Effector memory CD8-positive, alpha-beta T cell (primary cell): ENCODE data around the gene ARHGAP15.

ENCODE experiments used
- ATAC-seq: fragments of 150-1000 bp; cut with Tn5 transposase; replicated peaks from 2 replicates; pipeline ENCODE4 v1.10.0; 2021; ENCODE audit warnings: mild to moderate bottlenecking, moderate library complexity
- DNase-seq, 3 experiments: peaks; one replicate each; pipeline ENCODE4 v3.0.0; 2021
- H3K27ac Mint-ChIP-seq, 2 donors: one replicate each; pipeline ENCODE4 v1.8.0; 2022; ENCODE audit warnings: mild to moderate bottlenecking in 2 of 2, mixed read lengths in 2 of 2, moderate library complexity in 2 of 2
- H3K27me3 Mint-ChIP-seq, 2 donors: one replicate each; pipeline ENCODE4 v1.8.0; 2022; ENCODE audit warnings: mixed read lengths in 2 of 2
- H3K36me3 Mint-ChIP-seq: one replicate; pipeline ENCODE4 v1.8.0; 2022; ENCODE audit warnings: mild to moderate bottlenecking, moderate library complexity, mixed read lengths; ENCODE audit not compliant: insufficient read depth
- H3K4me1 Mint-ChIP-seq, 2 donors: one replicate each; pipeline ENCODE4 v1.8.0; 2022; ENCODE audit warnings: low read depth in 2 of 2, mixed read lengths in 2 of 2
- H3K4me3 Mint-ChIP-seq, 2 donors: one replicate each; pipeline ENCODE4 v1.8.0; 2022; ENCODE audit warnings: mild to moderate bottlenecking in 2 of 2, mixed read lengths in 2 of 2, moderate library complexity in 2 of 2
- H3K9me3 Mint-ChIP-seq, 2 donors: one replicate each; pipeline ENCODE4 v1.8.0; 2022; ENCODE audit warnings: mixed read lengths in 2 of 2

Gene ARHGAP15

DNA sequence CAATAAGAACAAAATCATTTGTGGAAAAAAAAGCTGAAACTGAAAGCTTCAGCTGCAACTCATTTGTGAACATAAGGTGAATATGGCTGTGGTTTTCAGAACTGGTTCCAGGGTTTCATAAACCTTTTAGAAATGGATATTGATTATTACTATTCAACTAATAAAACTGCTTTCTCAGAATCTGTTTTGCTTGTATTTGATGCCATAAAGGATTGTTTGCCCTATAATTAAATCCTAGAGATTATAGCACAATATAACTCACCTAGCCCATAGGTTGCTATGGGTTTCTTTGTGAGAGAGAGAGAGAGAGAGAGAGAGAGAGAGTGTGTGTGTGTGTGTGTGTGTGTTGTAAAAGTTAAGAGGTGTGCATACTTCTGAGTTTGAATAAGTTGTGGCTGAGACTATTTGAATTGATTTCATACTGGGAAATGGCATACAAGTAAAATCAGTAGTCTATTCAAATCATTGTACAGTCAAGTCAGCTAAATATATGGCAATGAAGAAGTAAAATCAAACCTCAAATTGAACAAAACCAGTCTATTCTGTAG lies 339.2 kb downstream of the ARHGAP15 start:
- no peaks in the 10 kb centered on the region for H3K9me3 Mint-ChIP-seq
- DNase-seq (no peak), ATAC-seq (no peak)
- peaks cover 13% of the 10 kb centered on the region for H3K36me3 Mint-ChIP-seq
- peaks cover 8 to 48% of the 10 kb centered on the region in 2 donors for H3K4me1 Mint-ChIP-seq
- H3K4me3 Mint-ChIP-seq, result no peak overlapping the region
- no peaks in the 10 kb centered on the region for H3K27me3 Mint-ChIP-seq
- H3K27ac Mint-ChIP-seq, result peak overlapping the region in 1 of 2 donors; percentile 38

GRCh38 chr2:143469323-143469722 lies 340.1 kb downstream of the ARHGAP15 start:
- H3K4me3 Mint-ChIP-seq, result no peak overlapping the region
- no peak for ATAC-seq
- peaks cover 13% of the 10 kb centered on the region for H3K36me3 Mint-ChIP-seq
- no peak overlapping the region for H3K27ac Mint-ChIP-seq
- H3K9me3 Mint-ChIP-seq, result no peaks in the 10 kb centered on the region
- DNase-seq, result no peak
- H3K4me1 Mint-ChIP-seq, result peaks cover 8 to 42% of the 10 kb centered on the region in 2 donors
- no peaks in the 10 kb centered on the region for H3K27me3 Mint-ChIP-seq

GRCh38 chr2:143471550-143471949 lies 342.3 kb downstream of the ARHGAP15 start:
- H3K4me3 Mint-ChIP-seq, result no peak overlapping the region
- H3K4me1 Mint-ChIP-seq, result peaks cover 12 to 54% of the 10 kb centered on the region in 2 donors
- H3K9me3 Mint-ChIP-seq, result no peaks in the 10 kb centered on the region
- H3K27ac Mint-ChIP-seq, result no peak overlapping the region
- H3K36me3 Mint-ChIP-seq, result peaks cover 17% of the 10 kb centered on the region
- ATAC-seq (no peak), DNase-seq (no peak)
- H3K27me3 Mint-ChIP-seq, result no peaks in the 10 kb centered on the region

- Mint-ChIP-seq H3K36me3 (peaks cover 17% of the 10 kb centered on the region), H3K4me1 (peaks cover 16 to 62% of the 10 kb centered on the region in 2 donors), H3K4me3 (no peak overlapping the region), H3K27me3 (no peaks in the 10 kb centered on the region), H3K9me3 (no peaks in the 10 kb centered on the region), H3K27ac (no peak overlapping the region)
- ATAC-seq (no peak), DNase-seq (no peak)
Measured at GRCh38 chr2:143473216-143473615, 344.0 kb downstream of the ARHGAP15 start.

DNA sequence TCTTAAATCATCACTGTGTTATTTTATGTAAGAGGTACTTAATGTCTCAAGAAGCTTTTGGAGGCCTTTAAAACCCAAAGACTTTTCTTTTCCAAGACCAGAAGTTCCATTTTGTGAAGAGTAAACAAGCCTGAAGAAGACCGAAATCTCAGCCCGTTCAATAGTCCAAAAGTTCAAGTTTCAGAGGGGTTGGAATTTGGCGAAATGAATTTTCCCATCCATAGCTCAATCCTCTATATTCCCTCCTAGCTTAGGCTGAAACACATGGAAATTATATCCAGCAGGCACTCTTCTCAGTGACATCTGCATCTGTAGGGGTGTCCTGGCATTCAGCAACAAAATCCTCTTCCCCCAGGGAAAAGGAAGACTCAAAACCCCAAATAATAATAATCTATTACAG lies 344.6 kb downstream of the ARHGAP15 start:
- no peak for ATAC-seq
- Mint-ChIP-seq H3K27me3 (no peaks in the 10 kb centered on the region), H3K27ac (no peak overlapping the region), H3K4me3 (no peak overlapping the region), H3K36me3 (peaks cover 17% of the 10 kb centered on the region), H3K9me3 (no peaks in the 10 kb centered on the region), H3K4me1 (peaks cover 12 to 57% of the 10 kb centered on the region in 2 donors)
- no peak for DNase-seq

- H3K27ac Mint-ChIP-seq, result peak overlapping the region in 1 of 2 donors; percentile 87
- ATAC-seq, result no peak
Measured at GRCh38 chr2:143474586-143474985, 345.4 kb downstream of the ARHGAP15 start.

DNA sequence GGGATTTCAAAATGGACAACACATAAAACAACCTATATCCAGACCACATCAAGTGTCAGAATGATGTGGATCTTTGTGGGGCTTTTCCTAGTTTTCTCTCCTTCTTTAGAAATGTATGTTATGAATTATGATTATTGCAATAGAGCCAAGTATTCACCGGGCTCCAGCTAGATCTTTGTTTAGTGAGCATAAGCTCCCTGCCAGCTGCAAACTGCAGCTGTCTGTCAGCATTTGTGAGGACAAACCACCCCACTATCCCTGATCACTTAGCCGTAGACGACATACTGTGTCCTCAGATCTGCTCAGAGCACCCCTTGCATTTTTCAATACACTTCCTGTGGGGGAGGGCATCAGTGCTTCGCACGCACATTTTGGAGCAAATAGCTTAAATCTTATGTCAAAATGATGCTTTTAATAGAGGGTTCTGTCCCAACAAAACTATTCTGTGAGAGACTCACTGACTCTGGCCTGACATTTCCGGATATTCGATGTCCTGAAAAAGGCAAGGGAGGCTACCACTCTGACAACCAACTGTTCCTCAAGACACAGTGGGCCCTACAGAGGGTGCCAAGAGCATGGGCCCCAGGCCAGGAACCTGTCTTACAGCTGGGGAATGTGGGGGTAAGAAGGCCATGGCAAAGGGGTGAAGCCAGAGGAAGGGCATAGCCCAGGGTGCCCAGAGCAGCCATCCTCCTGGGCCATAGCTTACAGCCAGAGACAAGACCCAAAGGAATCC lies 346.0 kb downstream of the ARHGAP15 start:
- Mint-ChIP-seq H3K36me3 (peaks cover 17% of the 10 kb centered on the region), H3K4me3 (no peak overlapping the region), H3K9me3 (no peaks in the 10 kb centered on the region)

More at GRCh38 chr2:143474586-143474985, 345.4 kb downstream of the ARHGAP15 start:
- peaks cover 13 to 51% of the 10 kb centered on the region in 2 donors for H3K4me1 Mint-ChIP-seq
- DNase-seq, result no peak
- H3K4me3 Mint-ChIP-seq, result no peak overlapping the region
- no peaks in the 10 kb centered on the region for H3K27me3 Mint-ChIP-seq
- H3K36me3 Mint-ChIP-seq, result peaks cover 17% of the 10 kb centered on the region
- H3K9me3 Mint-ChIP-seq, result no peaks in the 10 kb centered on the region

GRCh38 chr2:143476336-143477087 lies 347.3 kb downstream of the ARHGAP15 start:
- Mint-ChIP-seq H3K9me3 (no peaks in the 10 kb centered on the region), H3K36me3 (peaks cover 12% of the 10 kb centered on the region), H3K27me3 (no peaks in the 10 kb centered on the region), H3K27ac (no peak overlapping the region), H3K4me3 (no peak overlapping the region), H3K4me1 (peaks cover 18 to 54% of the 10 kb centered on the region in 2 donors)
- ATAC-seq, result no peak
- no peak for DNase-seq

More for the DNA sequence above, 346.0 kb downstream of the ARHGAP15 start:
- Mint-ChIP-seq H3K27me3 (no peaks in the 10 kb centered on the region), H3K27ac (peak overlapping the region; percentile 62 to 87), H3K4me1 (peaks cover 13 to 47% of the 10 kb centered on the region in 2 donors)
- DNase-seq (no peak), ATAC-seq (no peak)

GRCh38 chr2:143477714-143478443 lies 348.7 kb downstream of the ARHGAP15 start:
- DNase-seq, result no peak

DNA sequence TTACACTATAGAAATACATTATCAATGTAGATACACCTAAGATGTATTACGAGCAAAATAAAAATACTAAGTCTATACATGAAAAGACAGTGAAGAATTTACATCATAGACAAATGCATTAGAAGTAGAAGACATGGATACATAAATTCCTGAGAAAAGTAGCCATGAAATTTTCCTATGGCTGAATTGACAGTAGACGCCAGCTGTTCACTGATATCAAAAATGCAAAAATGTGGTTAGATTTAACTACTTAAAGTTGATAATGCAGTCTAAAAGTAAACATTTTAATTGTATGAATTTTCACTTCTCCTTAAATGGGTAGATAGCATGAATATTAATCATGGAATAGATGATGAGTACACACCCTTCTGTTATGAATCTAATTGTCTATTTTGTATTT lies 350.9 kb downstream of the ARHGAP15 start:
- Mint-ChIP-seq H3K27ac (no peak overlapping the region), H3K36me3 (peaks cover 3% of the 10 kb centered on the region), H3K9me3 (no peaks in the 10 kb centered on the region), H3K4me1 (peaks cover 17 to 43% of the 10 kb centered on the region in 2 donors), H3K4me3 (no peak overlapping the region), H3K27me3 (no peaks in the 10 kb centered on the region)
- ATAC-seq (no peak), DNase-seq (no peak)

More at GRCh38 chr2:143477714-143478443, 348.7 kb downstream of the ARHGAP15 start:
- no peak overlapping the region for H3K4me3 Mint-ChIP-seq
- peaks cover 18 to 46% of the 10 kb centered on the region in 2 donors for H3K4me1 Mint-ChIP-seq
- no peaks in the 10 kb centered on the region for H3K9me3 Mint-ChIP-seq
- peaks cover 8% of the 10 kb centered on the region for H3K36me3 Mint-ChIP-seq
- no peaks in the 10 kb centered on the region for H3K27me3 Mint-ChIP-seq
- no peak for ATAC-seq
- peak overlapping the region; percentile 3 to 44 for H3K27ac Mint-ChIP-seq

DNA sequence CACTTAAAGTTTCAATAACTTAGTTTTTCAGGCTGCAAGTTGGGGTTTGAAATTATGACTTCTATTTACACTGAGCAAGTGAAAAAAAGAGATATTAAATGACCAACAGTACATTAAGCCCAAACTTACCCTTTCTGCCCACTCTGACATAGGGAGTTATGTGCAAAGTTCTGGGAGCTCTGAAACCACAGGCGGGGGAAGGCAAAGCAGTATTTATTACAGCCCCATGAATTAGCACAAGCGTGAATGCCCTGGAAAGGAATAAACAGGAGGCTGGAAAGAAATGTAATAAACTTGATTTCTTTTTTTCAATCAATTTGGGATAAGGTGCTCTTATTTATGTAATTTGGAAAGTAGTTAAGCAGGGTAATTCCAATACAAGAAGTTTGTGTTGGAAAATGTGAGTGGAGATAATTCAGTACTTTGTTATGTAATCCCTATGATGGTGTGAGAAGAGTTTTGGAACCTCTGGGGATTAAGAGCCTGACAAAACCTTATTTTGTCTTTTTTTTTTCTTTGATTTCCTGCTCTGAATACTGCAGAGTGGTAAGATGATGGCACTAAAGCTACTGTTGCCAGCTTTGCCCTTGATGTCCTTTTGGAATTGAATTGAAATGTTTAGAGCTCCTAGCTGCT lies 351.5 kb downstream of the ARHGAP15 start:
- peaks cover 3% of the 10 kb centered on the region for H3K36me3 Mint-ChIP-seq
- H3K4me3 Mint-ChIP-seq, result no peak overlapping the region
- no peaks in the 10 kb centered on the region for H3K9me3 Mint-ChIP-seq
- peaks cover 12 to 41% of the 10 kb centered on the region in 2 donors for H3K4me1 Mint-ChIP-seq
- ATAC-seq (no peak), DNase-seq (no peak)
- no peaks in the 10 kb centered on the region for H3K27me3 Mint-ChIP-seq
- peak overlapping the region in 1 of 2 donors; percentile 65 for H3K27ac Mint-ChIP-seq

- Mint-ChIP-seq H3K27me3 (no peaks in the 10 kb centered on the region), H3K27ac (peak overlapping the region in 1 of 2 donors; percentile 65), H3K9me3 (no peaks in the 10 kb centered on the region), H3K4me1 (peaks cover 14 to 41% of the 10 kb centered on the region in 2 donors), H3K4me3 (no peak overlapping the region), H3K36me3 (peaks cover 3% of the 10 kb centered on the region)
- DNase-seq, result no peak
- ATAC-seq, result no peak
Measured at GRCh38 chr2:143481237-143481623, 352.0 kb downstream of the ARHGAP15 start.

DNA sequence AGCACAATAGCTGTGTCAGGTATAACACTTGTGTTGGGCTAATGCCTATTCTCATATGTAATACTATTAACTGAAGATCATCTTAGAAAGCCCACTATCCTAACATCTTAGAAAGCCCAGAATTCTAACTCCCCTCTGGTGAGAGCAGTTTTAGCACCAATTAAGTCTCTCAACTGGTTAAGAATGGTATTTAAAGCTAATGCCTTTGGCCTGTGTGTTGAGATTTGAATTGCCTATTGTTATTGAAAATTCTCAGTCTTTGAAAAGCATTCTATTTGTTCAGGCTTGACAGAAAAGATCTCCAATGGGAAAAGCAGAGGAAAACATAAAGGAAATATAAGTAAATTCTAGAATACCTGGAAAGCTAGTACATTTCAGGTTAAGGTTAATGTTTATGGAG lies 352.5 kb downstream of the ARHGAP15 start:
- Mint-ChIP-seq H3K9me3 (no peaks in the 10 kb centered on the region), H3K36me3 (peaks cover 3% of the 10 kb centered on the region), H3K27me3 (no peaks in the 10 kb centered on the region), H3K27ac (no peak overlapping the region), H3K4me3 (no peak overlapping the region), H3K4me1 (peaks cover 18 to 42% of the 10 kb centered on the region in 2 donors)
- no peak for ATAC-seq
- no peak for DNase-seq
